ENCODE data around the gene MTHFD1L.

GRCh38 chr6:150987371-150987828 lies 121.9 kb downstream of the MTHFD1L start:
- TF ChIP-seq POLR2A (IDR thresholded peaks at IDR 0.05), result no peak
- no peak for TF ChIP-seq CTCF (IDR thresholded peaks at IDR 0.05)
